Erythroblast (primary cell): Measurements from ENCODE around the gene SLC35F3.

Source experiments
- GATA1 ChIP-seq: IDR thresholded peaks from 2 replicates; pipeline ENCODE4 v1.6.1; 2011; ENCODE audit warnings: low read depth, mild to moderate bottlenecking, control low read depth, low read length, moderate library complexity
- POLR2A ChIP-seq: IDR thresholded peaks from 2 replicates; pipeline ENCODE4 v1.6.1; 2011; ENCODE audit warnings: mild to moderate bottlenecking, low read length

GRCh38 chr1:233869680-233870079 is 34.8 kb upstream of the SLC35F3 start:
- TF ChIP-seq POLR2A (no peak), GATA1 (no peak)
